M059J (cell line): ENCODE measurements around the gene GNS. TPM values are rescaled to one million over a fixed set of nuclear protein-coding genes. Genes with fewer than 3 reads are reported as not detected.
A peak's percentile ranks its signal among the peaks of the same experiment; 100 is the strongest.

ENCODE experiments used
- DNase-seq: peaks from one replicate; pipeline ENCODE4 v3.0.0-alpha.2; 2012; ENCODE audit warnings: low read depth
- total RNA-seq: library from RNA; depleted of rRNA; stranded (reverse); fragments of >200 nt; shearing (Covaris generic); gene quantifications from 2 replicates; pipeline ENCODE4 v1.2.3, GENCODE V29; 2014; rRNA removed

GNS gene
- total RNA-seq, result 152 and 210 TPM in 2 replicates

DNA sequence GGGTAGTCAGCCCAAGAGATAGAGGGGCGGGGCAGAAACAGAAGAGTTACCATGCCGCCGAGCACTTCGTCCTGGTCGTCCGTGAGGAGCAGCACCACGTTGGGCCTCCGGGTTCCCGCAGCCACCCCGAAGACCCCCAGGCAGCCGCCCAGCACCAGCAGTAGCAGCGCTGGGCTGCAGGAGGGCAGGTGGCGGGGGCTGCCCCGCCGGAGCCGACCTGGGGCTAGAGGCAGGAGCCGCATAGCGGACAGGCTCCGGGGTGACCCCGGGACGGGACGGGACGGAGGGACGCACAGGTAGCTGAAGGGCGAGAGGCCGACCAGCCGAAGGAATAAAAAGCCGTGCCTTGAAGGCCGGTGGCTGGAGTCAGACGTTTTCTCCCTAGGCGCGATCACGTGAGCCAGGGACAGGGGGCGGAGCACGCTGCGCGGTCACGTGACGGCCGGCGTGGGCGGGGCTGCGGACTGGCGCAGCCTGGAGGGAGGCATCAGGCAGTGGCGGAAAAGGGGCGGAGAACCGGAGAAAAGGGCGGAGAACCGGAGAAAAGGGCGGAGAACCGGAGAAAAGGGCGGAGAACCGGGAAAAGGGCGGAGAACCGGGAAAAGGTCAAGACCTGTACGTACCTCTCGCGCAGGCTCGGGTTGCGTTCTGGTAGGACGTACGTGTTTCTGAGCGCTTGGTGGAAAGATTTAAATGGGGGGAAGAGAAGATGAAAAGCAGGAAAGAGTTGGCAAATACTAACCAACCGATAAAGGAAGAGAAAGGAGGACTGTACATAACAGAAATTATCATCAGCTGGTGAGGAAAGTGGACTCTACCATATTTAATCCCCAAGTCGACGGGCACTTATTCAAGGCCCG is at the start of gene GNS:
Gene GNS, minus strand, starts transcription at position 372 of the 860 bp plus-strand sequence. Its CDS starts 130 bp downstream, at position 242.
- peak; percentile 88 for DNase-seq

DNA sequence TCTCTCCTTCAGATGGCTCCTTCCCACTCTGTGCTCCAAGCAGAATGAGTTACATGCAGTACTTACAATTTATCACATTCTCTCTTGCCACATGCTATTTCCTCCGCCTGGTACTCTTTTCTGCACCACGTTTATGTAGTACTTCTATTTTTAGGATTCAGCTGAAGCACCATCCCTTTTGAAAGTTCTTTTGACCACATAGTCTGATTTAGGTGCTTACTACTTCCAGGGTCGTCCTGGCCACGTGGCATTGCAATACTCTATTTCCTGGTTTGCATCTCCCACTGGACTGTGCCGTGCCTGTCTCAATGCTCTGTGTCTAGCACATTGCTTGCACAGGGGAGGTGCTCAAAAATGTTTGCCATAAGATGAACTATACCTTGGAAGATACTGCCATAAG is 48.9 kb upstream of the GNS start:
- no peak for DNase-seq

DNA sequence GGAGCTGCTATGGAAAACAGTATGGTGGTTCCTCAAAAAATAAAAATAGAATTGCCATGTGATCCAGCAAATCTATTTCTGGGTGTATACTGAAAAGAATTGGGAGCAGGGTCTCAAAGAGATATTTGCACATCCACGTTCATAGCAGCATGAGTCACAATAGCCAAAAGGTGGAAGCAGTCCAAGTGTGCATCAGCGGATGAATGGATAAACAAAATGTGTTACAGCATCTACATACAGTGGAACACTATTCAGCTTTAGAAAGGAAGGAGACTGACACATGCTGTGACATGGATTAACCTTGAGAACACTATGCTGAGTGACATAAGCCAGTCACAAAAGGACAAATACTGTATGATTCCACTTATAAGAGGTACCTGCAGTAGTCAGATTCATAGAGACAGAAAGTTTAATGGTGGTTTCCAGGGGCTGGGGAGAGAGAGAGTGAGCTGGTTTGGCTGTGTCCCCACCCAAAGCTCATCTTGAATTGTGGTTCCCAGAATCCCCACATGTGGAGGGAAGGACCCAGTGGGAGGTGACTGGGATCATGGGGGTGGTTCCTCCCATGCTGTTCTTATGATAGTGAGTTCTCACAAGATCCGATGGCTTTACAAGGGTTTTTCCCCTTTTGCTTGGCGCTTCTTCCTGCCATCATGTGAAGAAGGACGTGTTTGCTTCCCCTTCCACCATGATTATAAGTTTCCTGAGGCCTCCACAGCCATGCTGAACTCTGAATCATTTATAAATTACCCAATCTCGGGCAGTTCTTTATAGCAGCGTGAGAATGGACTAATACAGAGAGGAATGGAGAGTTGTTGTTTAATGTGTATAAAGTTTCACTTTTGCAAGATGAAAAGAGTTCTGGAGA is 47.6 kb upstream of the GNS start:
- DNase-seq, result peak; percentile 70

DNA sequence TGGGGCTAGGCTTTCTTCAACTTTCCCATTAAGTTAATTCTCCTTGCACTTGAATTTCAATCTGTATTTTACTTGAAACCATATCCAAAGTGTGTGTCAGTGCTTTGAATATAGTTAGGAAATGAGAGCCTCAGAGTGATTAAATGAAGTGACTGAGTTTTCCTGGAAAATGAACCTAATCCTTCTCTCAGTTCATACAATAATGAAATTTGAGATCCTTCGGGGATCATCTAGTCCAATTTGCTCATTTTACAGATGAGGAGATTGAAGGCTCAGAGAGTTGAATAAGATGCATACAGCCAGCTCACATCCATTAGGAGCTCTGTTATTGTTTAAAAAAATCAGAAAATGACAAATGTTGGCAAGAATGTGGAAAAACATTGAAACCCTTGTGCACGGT is 47.0 kb upstream of the GNS start:
- DNase-seq, result no peak

DNA sequence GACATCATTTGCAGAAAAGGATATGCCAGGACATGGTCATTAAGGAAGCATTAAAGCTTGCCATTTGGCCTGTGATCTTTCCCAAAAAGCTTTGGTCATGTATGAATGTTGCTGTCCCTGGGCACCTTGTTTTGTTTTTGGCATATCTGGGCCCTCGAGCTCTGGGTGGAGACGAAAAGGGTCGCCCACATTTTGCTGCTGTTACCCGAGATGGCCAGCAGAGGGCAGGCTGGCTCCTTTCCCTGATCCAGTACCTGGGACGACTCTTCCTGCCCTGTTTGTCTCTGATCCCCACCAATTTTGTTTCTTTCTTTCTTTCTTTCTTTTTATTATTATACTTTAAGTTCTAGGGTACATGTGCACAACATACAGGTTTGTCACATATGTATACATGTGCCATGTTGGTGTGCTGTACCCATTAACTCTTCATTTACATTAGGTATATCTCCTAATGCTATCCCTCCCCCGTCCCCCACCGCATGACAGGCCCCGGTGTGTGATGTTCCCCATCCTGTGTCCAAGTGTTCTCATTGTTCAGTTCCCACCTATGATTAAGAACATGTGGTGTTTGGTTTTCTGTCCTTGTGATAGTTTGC is 43.1 kb upstream of the GNS start:
- peak; percentile 45 for DNase-seq

DNA sequence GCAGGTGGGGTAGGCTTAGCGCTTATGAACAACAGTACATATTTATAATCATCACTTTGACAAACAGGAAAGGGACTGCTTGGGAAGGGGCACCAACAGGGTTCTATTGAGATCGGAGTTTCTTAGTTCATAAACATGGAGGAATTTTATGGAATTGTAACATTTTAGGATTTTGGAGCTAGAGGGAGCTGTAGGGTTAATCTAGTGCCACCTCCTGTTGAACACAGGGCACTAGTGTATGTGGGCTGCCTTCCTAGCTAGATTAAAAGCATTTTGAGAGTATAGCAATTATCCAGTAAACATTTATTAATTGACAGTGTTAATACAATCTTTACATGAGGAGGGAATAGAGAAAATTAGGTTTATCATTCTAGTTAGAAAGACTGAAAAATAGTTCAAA is 42.2 kb upstream of the GNS start:
- DNase-seq, result no peak

DNA sequence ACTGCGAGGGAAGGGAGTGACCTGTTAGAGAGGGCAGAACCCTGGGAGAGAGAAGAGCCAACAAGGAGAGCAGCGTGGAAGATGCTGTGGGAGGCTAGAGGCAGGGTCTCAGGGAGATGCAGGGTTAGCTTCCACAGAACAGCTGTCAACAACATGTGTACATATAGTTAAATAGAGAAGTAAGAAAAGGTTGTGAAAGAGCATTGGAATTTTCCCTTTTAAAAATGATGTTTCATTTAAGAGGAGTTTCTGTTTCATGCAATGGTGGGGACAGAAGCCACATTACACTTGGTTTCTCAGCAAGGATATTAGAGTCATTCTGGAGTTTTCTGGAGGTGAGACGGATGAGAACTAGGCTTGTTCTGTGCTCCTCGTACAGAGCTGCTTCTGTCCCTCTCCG is 41.4 kb upstream of the GNS start:
- DNase-seq, result no peak

DNA sequence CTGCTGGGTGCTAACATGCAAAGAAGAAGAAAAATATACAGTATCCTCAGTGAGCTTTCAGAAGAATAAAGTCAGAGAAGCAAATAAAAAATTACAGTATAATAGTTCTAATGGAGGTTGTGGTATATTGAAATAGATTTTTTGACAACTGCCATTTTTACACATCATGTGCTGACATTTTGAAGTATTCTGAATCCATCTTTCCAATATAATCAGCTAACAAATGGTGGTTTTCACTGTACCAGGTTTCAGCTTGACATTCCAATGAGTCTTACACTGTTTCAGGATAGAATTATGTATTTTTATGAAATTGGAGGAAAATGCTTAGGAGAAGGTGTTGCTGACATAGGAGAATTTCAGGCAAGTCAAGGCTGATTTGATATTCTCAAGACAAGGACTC is 39.0 kb upstream of the GNS start:
- no peak for DNase-seq

DNA sequence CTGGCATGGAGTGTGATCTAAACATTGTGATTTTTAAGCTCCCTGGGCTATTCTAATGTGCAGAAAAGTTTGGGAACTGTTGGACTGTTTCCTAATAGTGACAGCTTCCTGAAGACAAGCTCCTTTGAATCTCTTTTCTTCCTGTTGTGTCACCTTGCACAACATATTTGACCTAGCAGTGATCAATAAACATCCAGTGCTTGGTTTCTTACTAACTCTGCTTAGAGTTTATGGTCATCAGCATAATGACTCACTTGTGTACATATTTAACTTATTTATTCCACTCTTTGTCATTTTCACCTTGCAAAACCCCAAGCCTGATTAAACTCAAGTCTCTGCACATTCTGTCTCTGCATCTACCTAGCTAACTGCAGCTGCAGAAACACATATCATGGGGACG is 38.0 kb upstream of the GNS start:
- DNase-seq, result no peak

DNA sequence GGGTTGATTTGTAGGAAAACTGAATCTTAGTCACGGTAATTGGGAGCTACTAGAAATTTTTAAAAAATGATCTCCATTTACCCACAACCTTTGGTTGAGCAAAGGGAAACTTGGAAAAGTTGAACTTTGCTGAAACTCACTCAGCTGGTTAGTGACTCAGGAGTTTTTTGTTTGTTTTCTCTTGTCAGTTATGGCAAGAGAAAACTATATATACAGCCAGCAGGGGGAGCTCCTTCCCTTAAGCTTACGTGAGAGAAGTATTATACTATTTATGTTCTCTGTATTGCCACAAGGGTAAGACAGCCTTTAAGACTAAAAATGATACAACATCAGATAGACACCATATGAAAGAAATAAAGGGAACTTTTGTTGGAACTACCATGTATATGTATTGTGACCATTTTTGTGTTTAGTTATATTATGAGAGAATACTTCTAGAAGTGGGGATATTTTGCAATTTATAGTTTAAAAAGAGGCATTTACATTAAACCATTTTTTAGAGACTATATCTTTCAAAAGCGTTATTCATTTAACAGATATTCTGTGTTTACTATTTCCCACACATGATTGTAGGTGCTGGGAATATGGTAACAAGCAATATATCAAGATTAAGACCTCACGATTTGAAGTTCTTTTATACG is 37.1 kb upstream of the GNS start:
- DNase-seq, result peak; percentile 88

DNA sequence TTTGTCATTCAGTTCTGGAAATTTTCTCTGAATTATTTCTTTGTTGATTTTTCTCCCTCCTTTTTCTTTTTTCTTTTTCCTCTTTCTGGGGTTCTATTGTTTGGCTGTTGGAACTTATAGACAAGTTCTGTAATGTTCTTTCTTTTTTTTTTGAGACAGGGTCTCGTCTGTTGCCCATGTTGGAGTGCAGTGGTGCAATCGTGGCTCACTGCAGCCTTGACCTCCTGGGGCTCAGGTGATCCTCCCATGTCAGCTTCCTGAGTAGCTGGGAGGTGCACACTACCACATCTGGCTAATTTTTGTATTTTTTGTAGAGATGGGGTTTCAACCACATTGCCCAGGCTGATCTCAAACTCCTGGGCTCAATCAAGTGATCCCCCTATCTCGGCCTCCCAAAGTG is 35.1 kb upstream of the GNS start:
- no peak for DNase-seq

DNA sequence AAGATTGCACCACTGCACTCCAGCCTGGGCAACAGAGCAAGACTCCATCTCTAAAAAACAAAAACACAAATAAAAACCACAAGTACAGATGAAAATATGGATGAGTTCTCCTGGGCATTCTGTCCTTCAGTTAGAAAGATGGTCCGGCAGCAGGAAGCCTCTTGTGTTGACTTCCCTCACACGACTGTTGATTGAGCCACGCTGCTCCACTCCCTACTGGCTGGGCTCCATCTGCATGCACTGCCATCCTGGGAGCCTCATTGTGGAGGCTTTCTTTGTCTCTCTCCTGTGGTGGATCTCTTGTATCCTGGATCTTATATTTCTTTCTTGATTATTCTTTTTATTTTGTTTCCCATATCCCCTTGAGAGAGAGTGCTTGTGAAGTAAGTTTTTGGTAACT is 34.4 kb upstream of the GNS start:
- no peak for DNase-seq

DNA sequence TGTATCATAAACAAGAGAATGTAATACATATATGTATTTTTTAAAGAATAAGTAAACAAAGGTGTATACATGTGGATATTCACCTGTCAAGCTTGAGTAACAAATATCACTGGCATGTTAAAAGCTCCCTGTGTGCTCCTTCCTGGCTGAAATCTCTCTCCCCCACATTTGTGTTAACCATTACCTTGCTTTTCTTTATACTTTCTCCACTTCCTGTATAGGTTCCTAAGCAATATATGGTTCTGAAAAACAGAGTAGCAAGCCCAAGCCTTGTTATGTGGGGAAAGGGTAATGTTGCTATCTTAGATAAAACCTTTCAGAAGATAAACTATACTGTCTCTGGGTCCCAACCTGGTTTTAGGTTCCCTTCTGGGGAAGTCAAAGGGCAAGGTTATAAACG is 32.9 kb upstream of the GNS start:
- DNase-seq, result no peak

DNA sequence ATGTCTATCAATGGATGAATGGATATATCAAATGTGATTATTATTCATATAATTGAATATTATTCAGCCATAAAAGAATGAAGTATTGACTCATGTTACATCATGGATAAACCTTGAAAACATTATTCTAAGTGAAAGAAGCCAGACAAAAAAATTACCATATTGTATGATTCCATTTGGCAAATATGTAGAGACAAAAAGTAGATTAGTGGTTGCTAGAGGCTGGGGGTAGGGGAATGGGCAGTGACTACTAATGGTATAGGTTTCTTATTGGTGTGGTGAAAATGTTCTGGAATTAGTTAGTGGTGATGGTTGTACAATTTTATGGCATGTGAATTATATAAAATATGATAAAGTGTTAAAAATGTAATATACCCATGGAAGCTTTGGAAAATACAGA is 31.8 kb upstream of the GNS start:
- no peak for DNase-seq

DNA sequence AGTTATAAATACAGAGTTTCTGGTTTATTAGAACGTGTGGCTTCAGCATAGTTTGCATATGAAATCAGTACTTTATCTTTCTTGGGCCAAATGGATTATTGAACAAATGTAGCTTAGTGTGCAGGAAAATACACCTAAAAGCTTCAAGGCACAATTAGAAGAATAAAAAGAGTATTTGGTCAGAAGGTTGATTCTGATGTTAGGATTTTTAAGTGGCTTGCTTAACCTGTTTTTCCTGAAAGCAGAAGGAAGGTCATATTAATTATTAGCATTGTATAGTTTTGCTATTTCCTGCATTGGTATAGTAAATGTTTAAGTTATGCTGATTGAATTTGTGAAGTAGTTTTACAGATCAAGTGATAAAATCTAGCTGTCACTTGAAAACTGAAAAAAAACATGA is 31.0 kb upstream of the GNS start:
- DNase-seq, result no peak

DNA sequence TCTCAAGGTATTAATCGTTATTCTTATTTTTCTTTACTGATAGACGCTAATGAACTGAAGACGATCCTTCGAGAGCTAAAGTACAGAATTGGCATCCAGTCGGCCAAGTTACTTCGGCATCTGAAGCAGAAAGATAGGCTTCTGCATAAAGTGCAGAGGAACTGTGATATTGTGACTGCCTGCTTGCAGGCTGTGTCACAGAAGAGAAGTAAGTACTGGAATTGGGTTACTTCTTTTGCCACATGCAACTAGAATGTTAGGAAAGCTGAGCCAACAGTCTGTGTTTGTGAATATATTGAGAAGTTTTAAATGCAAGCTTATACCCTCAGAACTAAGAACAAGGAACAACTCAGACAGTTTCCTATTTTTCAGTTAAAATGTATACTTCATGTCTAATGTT is 26.6 kb upstream of the GNS start:
- DNase-seq, result no peak

DNA sequence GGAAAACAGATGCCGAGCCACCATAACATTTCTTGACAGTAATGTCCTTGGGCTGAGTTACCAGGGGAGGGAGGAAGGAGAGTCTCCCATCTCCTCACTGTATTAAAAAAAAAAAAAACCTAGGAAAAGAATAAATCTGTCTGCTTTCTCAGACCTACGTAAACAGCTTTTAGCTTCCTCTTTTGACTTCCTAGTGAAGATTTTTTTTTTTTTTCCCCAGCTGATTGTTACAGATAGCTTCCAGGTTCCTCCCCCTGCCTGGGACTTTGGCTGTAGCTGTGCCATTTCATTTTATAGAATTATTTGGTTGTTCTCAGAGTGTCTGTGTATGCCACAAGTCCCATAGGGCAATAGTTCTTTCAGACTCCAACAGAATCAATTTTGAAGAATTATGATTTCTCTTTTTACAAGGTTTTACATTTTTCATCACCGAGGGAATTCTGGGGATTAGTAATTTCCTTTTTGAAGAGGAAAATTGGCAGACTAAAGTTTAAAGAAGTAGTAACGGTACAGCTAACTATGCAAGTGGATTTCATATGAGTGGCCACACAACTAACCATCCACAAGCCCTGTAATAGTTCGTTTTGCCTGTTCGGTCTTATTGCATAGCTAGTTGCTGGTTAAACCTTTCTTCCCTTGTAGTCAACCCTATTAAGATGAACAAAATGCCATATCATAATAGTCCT is 23.1 kb upstream of the GNS start:
- DNase-seq, result no peak

DNA sequence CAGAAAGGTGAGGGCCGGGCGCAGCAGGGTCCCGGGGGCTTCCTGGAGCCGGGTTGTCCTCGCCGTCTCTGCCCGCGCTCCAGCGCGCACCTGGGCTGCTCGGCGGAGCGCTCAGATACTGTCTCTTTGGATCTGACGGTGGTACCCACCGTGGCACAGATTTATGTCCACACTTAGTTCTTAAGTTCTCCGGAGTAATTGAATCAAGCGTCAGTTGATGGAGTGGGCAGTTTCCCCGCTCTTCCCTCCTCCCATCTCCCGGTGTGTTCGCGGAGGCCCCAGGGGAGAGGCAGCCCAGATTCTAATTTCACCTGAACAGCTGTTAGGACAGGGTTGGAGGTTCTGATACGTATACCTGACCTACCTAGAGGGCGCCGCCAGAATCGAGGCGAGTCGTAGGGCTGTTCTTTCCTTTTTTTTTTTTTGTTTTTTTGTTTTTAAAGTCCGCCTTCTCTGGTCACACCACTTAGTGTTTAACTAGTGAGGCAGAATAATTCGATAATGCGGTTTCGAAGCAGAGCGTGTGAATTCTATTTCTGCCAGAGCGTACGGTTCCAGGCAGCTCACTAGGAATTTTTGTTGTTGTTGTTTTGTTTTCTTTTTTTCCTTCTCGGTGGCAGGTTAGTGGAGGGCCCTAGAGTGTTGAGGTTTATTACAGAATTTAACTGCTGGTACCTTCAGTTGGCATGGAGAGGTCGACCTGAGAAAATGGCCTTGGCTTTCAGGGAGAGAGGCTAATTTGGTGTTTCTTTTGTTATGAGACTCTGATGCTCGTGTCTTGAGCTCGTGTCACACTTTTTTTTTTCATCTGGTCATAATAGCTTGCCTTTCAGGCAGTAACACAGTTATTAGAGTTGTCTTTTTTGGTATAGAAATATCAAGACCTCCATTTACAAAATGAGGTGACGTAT is 22.3 kb upstream of the GNS start:
- peak; percentile 31 for DNase-seq

DNA sequence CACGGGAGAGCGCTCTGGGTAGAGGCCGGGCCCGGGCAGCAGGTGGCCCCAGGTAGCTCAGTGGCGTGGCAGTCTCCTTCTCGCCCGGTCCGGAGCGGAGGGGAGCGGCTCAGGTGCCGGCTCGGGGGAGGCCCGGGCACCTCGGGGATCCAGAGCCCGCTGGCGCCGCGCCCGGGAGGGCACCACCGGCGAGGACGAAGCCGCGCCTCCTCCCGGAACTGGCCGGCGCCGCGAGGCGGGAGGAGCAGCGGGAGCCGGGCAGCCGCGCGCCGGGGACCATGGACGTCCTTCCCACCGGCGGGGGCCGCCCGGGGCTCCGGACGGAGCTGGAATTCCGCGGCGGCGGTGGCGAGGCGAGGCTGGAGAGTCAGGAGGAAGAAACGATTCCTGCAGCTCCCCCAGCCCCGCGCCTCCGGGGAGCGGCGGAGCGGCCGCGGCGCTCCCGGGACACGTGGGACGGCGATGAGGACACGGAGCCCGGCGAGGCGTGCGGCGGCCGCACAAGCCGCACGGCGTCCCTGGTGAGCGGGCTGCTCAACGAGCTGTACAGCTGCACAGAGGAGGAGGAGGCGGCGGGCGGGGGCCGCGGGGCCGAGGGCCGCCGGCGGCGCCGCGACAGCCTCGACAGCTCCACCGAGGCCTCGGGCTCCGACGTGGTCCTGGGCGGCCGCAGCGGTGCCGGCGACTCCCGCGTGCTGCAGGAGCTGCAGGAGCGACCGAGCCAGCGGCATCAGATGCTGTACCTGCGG is 21.5 kb upstream of the GNS start:
- peak; percentile 35 for DNase-seq

DNA sequence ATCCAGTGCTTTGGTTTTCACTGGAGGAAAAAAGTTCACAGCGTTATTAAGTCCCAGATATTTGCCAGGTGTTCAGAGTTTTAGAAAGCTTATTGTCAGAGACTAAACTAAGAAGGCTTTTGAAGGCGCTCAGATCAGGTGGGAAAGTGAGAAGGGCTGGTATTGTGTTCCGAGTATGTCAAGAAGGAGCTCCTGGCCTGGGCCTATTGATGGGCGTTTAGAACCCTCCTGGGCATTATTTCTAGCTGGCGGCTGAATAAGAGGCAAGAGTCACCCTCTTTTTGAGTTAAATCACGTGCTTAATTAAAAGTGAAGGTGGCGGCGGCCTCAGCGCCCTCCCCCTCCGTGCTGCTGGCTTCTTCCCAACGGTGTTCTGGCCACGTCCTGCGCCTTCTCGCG is 20.9 kb upstream of the GNS start:
- DNase-seq, result no peak
